Ammon's horn (tissue), 1 donor: ENCODE data around the gene ATXN10.
"Not testable (repeated sequence)": the region's sequence is repeated elsewhere in the genome, so short reads cannot be mapped to it uniquely, and the experiment has no call there.

Experiments
- DNase-seq: peaks from one replicate; pipeline ENCODE4 v3.0.0-alpha.2; 2016; ENCODE audit warnings: low spot score

The ATXN10 gene

GRCh38 chr22:45642986-45643385 is 28.6 kb upstream of the ATXN10 start:
- no peak for DNase-seq

- no peak for DNase-seq
Measured at GRCh38 chr22:45644714-45645113, 26.9 kb upstream of the ATXN10 start.

DNA sequence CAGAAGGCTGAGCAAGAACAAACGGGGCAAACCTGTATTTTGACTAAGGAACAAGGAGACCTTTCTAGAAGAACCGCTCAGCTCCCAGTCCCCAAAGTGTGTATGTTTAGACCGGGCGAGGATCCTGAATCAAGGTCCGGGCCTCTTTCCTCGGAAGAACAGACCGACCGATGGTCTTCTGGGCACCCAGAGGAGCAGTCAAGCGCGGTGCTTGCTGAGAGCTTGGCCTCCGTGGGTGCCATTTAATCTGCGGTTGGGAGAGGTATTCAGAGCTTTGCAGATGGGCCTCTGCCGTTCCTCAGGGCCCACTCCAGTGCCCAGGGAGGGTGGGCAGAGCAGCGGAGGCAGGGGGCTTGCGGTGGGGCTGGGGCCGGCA is 26.5 kb upstream of the ATXN10 start:
- DNase-seq, result no peak

GRCh38 chr22:45645526-45646414 is 25.9 kb upstream of the ATXN10 start:
- DNase-seq, result peak; percentile 56

GRCh38 chr22:45647532-45648225 is 24.0 kb upstream of the ATXN10 start:
- no peak for DNase-seq

GRCh38 chr22:45648301-45649117 is 23.1 kb upstream of the ATXN10 start:
- peak; percentile 18 for DNase-seq

GRCh38 chr22:45649809-45650208 is 21.8 kb upstream of the ATXN10 start:
- no peak for DNase-seq

DNA sequence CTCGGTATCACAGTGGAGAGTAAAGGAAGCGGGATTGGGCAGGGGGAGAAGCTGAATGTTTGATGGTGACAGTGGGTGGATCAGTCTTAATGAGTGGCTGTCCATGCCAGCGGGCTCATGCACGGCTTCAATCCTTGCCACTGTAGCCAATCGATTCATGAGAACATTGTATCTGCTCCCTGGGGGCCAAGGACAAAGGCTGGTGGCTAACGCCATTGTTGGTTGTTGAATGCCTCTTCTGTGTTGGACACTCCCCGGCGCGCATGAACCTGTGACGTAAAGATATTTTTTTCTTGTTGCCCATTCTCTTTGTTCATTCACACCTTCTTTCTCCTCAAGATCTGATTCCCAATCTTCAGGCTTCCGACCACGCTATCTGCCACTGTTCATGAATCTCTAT is 20.9 kb upstream of the ATXN10 start:
- no peak for DNase-seq

- DNase-seq, result no peak
Measured at GRCh38 chr22:45651931-45652528, 19.6 kb upstream of the ATXN10 start.

DNA sequence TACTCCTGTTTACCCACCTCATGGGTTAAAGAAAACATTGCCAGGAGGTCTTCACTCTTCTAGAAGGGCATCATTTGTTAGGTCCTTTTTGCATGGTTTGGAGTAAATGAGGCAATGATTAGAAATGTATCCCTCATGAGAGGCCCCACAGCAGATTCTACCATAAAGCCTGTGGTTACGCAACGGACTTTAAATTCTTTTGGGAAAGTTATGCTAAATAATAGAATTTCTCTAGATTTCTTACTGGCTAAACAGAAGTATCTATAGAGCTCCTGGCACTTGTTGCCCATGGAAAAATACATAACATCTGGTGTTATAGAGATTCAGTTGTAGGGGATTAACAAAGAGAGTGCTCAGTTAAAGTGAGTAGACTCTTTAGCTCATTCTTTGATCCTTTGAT is 15.1 kb upstream of the ATXN10 start:
- DNase-seq, result no peak

DNA sequence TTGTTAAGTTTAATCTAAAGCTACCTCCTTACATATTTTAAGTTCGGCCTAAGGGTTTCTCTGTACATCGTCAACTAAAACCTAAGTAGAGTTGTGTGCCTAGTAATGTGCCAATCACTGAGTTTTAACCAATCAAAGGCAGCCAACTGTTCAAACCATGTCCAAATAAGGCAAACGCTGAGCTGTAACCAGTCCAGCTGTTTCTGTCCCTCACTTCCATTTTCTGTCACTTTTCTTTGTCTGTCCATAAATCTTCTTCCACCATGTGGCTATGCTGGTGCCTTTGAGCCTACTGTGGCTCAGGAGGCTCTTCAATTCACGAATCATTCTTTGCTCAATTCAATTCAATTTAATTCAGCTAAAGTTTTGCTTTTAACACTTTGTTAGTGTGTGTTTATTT is 13.9 kb upstream of the ATXN10 start:
- no peak for DNase-seq

GRCh38 chr22:45664136-45664646 is 7.4 kb upstream of the ATXN10 start:
- no peak for DNase-seq

GRCh38 chr22:45667486-45667885 is 4.1 kb upstream of the ATXN10 start:
- DNase-seq, result no peak

GRCh38 chr22:45670363-45670762 is 1.3 kb upstream of the ATXN10 start:
- DNase-seq, result not testable (repeated sequence)

GRCh38 chr22:45670981-45671782 is 452 bp upstream of the ATXN10 start:
- DNase-seq, result peak; percentile 15

DNA sequence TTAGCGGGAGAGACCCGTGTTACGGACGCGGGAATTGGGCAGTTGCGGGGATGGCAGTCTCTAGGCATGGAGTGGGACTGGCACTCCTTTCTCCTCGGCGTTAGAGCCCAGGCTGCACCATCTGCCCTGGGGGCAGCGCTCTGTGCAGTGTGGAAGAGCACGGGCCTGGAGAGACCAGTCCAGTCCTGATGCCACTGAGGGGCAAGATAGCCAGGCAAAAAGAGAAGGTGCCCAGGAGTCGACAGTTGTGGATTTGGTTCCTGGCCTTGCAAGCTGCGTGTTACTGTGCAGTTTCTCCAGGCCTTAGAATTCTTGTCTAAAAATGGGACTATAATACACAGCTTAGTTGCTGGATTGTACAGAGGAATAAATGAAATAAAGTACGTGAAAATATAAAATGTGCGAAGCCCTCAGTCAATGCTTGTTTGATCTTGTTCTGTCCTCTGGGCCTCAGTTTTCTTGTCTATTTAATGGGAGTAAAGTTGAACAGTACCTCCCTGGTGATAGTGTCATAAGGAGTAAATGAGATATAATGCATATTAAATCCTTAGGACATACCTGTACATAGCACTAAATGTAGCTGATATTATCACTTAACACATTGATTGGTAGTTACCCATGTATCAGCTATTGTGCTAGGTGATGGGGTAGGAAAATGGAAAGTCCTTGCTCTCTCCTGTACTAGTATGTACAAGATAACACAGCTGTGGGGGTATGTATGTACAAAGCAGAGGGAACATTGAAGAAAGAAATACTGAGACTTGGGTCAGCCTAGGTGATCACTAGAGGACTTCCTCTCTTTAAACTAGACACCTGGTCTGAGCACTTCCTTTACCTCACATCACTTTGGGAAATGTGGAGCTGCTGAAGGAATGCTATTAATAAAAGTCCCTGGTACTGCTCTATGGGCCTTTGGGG is 1.2 kb downstream of the ATXN10 start:
- DNase-seq, result no peak

GRCh38 chr22:45673482-45674175 is 2.0 kb downstream of the ATXN10 start:
- no peak for DNase-seq

- no peak for DNase-seq
Measured at GRCh38 chr22:45676024-45676423, 4.4 kb downstream of the ATXN10 start.

DNA sequence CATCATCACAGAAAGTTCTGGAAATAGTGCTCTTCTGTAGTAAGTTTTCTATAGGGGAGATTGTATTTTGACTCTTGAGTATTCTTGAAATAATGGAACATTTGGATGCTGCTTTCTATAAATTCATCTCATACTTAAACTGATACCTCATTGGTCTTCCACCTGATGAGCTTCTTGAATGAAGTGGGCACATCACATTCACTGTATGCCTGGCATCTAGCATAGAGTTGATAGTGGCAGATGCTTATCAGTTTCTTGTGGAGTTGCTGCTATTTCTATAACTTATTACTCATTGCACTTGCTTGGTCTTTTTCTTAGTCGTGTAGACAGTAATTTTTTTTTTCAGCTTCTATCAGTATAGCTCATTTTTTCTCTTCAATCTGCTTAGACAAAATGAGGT is 5.4 kb downstream of the ATXN10 start:
- no peak for DNase-seq
